ENCODE results near the gene DNAAF8. TPM values are rescaled to one million over a fixed set of nuclear protein-coding genes. Genes with fewer than 3 reads are reported as not detected.

DNAAF8 gene
- polyA plus RNA-seq, 4 donors, result 2.0 to 3.5 (median 2.4) TPM

- no peak for DNase-seq (ENCODE audit: low read depth in 4 of 4, low spot score in 2 of 4)
Observed at GRCh38 chr16:4694642-4695451, 39.5 kb upstream of the DNAAF8 start.

- no peak for DNase-seq (ENCODE audit: low read depth in 4 of 4, low spot score in 2 of 4)
Observed at GRCh38 chr16:4695473-4696171, 38.7 kb upstream of the DNAAF8 start.

- DNase-seq (ENCODE audit: low read depth in 4 of 4, low spot score in 2 of 4), result no peak
Observed at GRCh38 chr16:4696172-4696904, 38.0 kb upstream of the DNAAF8 start.

GRCh38 chr16:4696905-4697847, 37.2 kb upstream of the DNAAF8 start:
- no peak for DNase-seq (ENCODE audit: low read depth in 4 of 4, low spot score in 2 of 4)

GRCh38 chr16:4697848-4698291, 36.5 kb upstream of the DNAAF8 start:
- no peak for DNase-seq (ENCODE audit: low read depth in 4 of 4, low spot score in 2 of 4)

GRCh38 chr16:4698321-4699045, 35.9 kb upstream of the DNAAF8 start:
- DNase-seq (ENCODE audit: low read depth in 4 of 4, low spot score in 2 of 4), result no peak

GRCh38 chr16:4699046-4699556, 35.2 kb upstream of the DNAAF8 start:
- no peak for DNase-seq (ENCODE audit: low read depth in 4 of 4, low spot score in 2 of 4)

- DNase-seq (ENCODE audit: low read depth in 4 of 4, low spot score in 2 of 4), result no peak
Observed at GRCh38 chr16:4700380-4700996, 33.8 kb upstream of the DNAAF8 start.

- no peak for DNase-seq (ENCODE audit: low read depth in 4 of 4, low spot score in 2 of 4)
Observed at GRCh38 chr16:4700997-4701743, 33.2 kb upstream of the DNAAF8 start.

GRCh38 chr16:4701791-4702465, 32.4 kb upstream of the DNAAF8 start:
- DNase-seq (ENCODE audit: low read depth in 4 of 4, low spot score in 2 of 4), result no peak

- no peak for DNase-seq (ENCODE audit: low read depth in 4 of 4, low spot score in 2 of 4)
Observed at GRCh38 chr16:4702466-4702808, 31.9 kb upstream of the DNAAF8 start.

- DNase-seq (ENCODE audit: low read depth in 4 of 4, low spot score in 2 of 4), result no peak
Observed at GRCh38 chr16:4703906-4704305, 30.4 kb upstream of the DNAAF8 start.

GRCh38 chr16:4704491-4704890, 29.8 kb upstream of the DNAAF8 start:
- DNase-seq (ENCODE audit: low read depth in 4 of 4, low spot score in 2 of 4), result no peak

- DNase-seq (ENCODE audit: low read depth in 4 of 4, low spot score in 2 of 4), result no peak
Observed at GRCh38 chr16:4704913-4705312, 29.4 kb upstream of the DNAAF8 start.

- no peak for DNase-seq (ENCODE audit: low read depth in 4 of 4, low spot score in 2 of 4)
Observed at GRCh38 chr16:4706871-4707270, 27.5 kb upstream of the DNAAF8 start.

- no peak for DNase-seq (ENCODE audit: low read depth in 4 of 4, low spot score in 2 of 4)
Observed at GRCh38 chr16:4709481-4709880, 24.9 kb upstream of the DNAAF8 start.

GRCh38 chr16:4713663-4714501, 20.5 kb upstream of the DNAAF8 start:
- DNase-seq (ENCODE audit: low read depth in 4 of 4, low spot score in 2 of 4), result no peak

Measured in left renal cortex interstitium (tissue), 4 donors.